Spleen (tissue), 11 donors: Measurements from ENCODE around the gene LCOR. TPM values are rescaled to one million over a fixed set of nuclear protein-coding genes. Genes with fewer than 3 reads are reported as not detected.

Experiments used
- DNase-seq: peaks from one replicate; pipeline ENCODE4 v3.0.0-alpha.2; 2020
- H3K27ac ChIP-seq, 8 donors: fragments of 200-600 bp; sonication (generic) in 7 of 8; 1 replicate in 4 of 8; 2 replicates in 4 of 8; pipeline versions ENCODE4 v1.5.0 to v1.8.0; 2016 to 2021; ENCODE audit warnings: inconsistent platforms in 4 of 8, mild to moderate bottlenecking in 4 of 8, moderate library complexity in 1 of 8
- H3K27me3 ChIP-seq, 7 donors: fragments of 200-600 bp; sonication (generic) in 6 of 7; replicated peaks in 1 of 7; 1 replicate in 4 of 7; 2 replicates in 3 of 7; pipeline versions ENCODE4 v1.5.0 to v1.8.0; 2016 to 2021; ENCODE audit warnings: inconsistent platforms in 3 of 7, mild to moderate bottlenecking in 1 of 7
- H3K36me3 ChIP-seq, 6 donors: fragments of 200-600 bp; sonication (generic) in 5 of 6; 1 replicate in 4 of 6; 2 replicates in 2 of 6; pipeline versions ENCODE4 v1.5.0 to v1.8.0; 2016 to 2021; ENCODE audit warnings: inconsistent platforms in 2 of 6
- H3K4me1 ChIP-seq, 6 donors: fragments of 200-600 bp; sonication (generic) in 5 of 6; 1 replicate in 3 of 6; 2 replicates in 3 of 6; pipeline versions ENCODE4 v1.5.0 to v1.8.0; 2016 to 2021; ENCODE audit warnings: inconsistent platforms in 3 of 6
- H3K4me3 ChIP-seq, 8 donors: fragments of 200-600 bp; sonication (generic) in 7 of 8; 1 replicate in 4 of 8; 2 replicates in 4 of 8; pipeline versions ENCODE4 v1.5.0 to v1.8.0; 2016 to 2021; ENCODE audit warnings: inconsistent platforms in 4 of 8, mild to moderate bottlenecking in 4 of 8, moderate library complexity in 2 of 8
- H3K9me3 ChIP-seq, 8 donors: fragments of 200-600 bp; sonication (generic) in 7 of 8; 1 replicate in 4 of 8; 2 replicates in 4 of 8; pipeline versions ENCODE4 v1.5.0 to v1.8.0; 2016 to 2021; ENCODE audit warnings: inconsistent platforms in 4 of 8
- POLR2A ChIP-seq, 3 donors: fragments of 450-650 bp; IDR thresholded peaks; one replicate each; pipeline ENCODE4 v1.5.1; 2017; ENCODE audit warnings: antibody characterized with exemption in 3 of 3, mild to moderate bottlenecking in 1 of 3
- POLR2AphosphoS5 ChIP-seq, 3 donors: sonication (generic); formaldehyde crosslinking; IDR thresholded peaks; one replicate each; pipeline ENCODE4 v1.5.1; 2017; ENCODE audit warnings: antibody characterized with exemption in 3 of 3
- WGBS, 5 donors: extraction: QIAGEN DNeasy Blood & Tissue Kit in 3 of 5; methylation state at CpG; one replicate each; pipeline versions ENCODE4 v1.1.5 to v1.1.7; 2013 to 2018; 5-methylcytosine and 5-hydroxymethylcytosine counted together
- intact Hi-C: fragments of 100-400 bp; cut with DNase I; formaldehyde crosslinking; loops from one replicate; pipeline ENCODE4 v1.15.0; 2023; ENCODE audit warnings: low total_unique reads
- polyA plus RNA-seq, 3 donors: library from polyadenylated mRNA; stranded (reverse); fragments of 200-250 nt; gene quantifications; one replicate each; pipeline ENCODE4 v1.2.1, GENCODE V29; 2013
- total RNA-seq, 7 donors: library from RNA; depleted of rRNA in 3 of 7; stranded (reverse); fragments of >200 nt in 3 of 7; fragmentation: NEBNext Ultra II Directional in 4 of 7; extraction: Animal tissue kit (Norgen Biotek cat#: 25700) in 4 of 7; gene quantifications; one replicate each; pipeline versions ENCODE4 v1.1.0 to v1.2.1, GENCODE V29; 2016 to 2021
- TF ChIP-seq, protein P1 (sequence below), 11 experiments: fragments of 200-600 bp in 7 of 11; fragments of 450-650 bp in 4 of 11; sonication (generic) in 4 of 11; IDR thresholded peaks in 8 of 11; conservative IDR thresholded peaks in 3 of 11; 1 replicate in 7 of 11; 2 replicates in 4 of 11; pipeline versions ENCODE4 v1.4.0 to v1.8.0; 2016 to 2021; ENCODE audit warnings: antibody characterized with exemption in 11 of 11, inconsistent platforms in 4 of 11, mild to moderate bottlenecking in 1 of 11
- donor health status: healthy with polysubstance abuse.
- donor health status: DM: no; HTN: no; CAD: no; lungs with moderate emphysema.
- donor health status: DM: no; HTN: no; CAD: no.
- donor health status: Bipolar disorder and iron deficiency.
- donor health status: healthy.
- donor health status: DM: no; HTN: no; CAD: no.
- donor health status: DM: yes; HTN: yes; CAD: no.

The LCOR gene
- total and polyA plus RNA-seq, 10 donors, result 2.2 to 105 (median 47.0) TPM

DNA sequence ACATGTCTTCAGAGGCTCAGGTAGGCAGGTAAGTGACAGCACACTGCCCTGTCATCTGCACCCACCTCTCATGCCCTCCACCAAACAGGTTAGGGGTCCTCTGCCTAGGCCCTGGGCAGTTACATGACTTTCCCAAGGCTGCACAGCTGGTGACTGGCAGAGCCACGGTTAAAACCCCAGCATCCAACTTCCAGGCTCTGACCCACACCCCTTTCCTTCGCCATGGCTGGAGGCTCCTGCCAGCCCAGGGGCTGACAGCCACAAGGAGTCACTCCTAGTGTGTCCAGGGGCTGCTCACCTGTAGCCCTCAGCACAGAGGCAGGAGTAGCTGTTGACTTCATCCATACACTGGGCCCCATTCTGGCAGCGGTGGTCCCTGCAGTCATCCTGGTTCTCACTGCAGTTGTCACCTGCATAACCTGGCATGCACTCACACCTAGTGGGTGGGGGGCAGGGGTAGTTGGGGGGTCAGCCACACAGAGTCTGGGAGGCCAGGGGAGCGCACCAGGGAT is 178.7 kb downstream of the LCOR start:
- Histone ChIP-seq H3K4me1 (no peaks in the 10 kb centered on the region), H3K9me3 (peaks cover 3 to 34% (median 28%) of the 10 kb centered on the region in 8 donors), H3K27me3 (no peaks in the 10 kb centered on the region), H3K4me3 (no peak overlapping the region), H3K36me3 (no peaks in the 10 kb centered on the region), H3K27ac (no peak overlapping the region)
- intact Hi-C loops, result no loop called here
- WGBS, 5 donors, result 85 to 93% (median 91%) methylated on average over 3 to 4 of the region's 4 CpGs
- DNase-seq, result no peak
- TF ChIP-seq POLR2AphosphoS5 (IDR thresholded peaks at IDR 0.05), result no peak
- TF ChIP-seq POLR2A (IDR thresholded peaks at IDR 0.05), result no peak
- TF ChIP-seq, protein P1, sequence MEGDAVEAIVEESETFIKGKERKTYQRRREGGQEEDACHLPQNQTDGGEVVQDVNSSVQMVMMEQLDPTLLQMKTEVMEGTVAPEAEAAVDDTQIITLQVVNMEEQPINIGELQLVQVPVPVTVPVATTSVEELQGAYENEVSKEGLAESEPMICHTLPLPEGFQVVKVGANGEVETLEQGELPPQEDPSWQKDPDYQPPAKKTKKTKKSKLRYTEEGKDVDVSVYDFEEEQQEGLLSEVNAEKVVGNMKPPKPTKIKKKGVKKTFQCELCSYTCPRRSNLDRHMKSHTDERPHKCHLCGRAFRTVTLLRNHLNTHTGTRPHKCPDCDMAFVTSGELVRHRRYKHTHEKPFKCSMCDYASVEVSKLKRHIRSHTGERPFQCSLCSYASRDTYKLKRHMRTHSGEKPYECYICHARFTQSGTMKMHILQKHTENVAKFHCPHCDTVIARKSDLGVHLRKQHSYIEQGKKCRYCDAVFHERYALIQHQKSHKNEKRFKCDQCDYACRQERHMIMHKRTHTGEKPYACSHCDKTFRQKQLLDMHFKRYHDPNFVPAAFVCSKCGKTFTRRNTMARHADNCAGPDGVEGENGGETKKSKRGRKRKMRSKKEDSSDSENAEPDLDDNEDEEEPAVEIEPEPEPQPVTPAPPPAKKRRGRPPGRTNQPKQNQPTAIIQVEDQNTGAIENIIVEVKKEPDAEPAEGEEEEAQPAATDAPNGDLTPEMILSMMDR (IDR thresholded peaks at IDR 0.05 in 8 of 11, conservative IDR thresholded peaks at IDR 0.05 in 3 of 11), result no peak

- Histone ChIP-seq H3K4me1 (peaks cover 0 to 2% (median 0%) of the 10 kb centered on the region in 6 donors), H3K4me3 (no peak overlapping the region), H3K27ac (no peak overlapping the region), H3K27me3 (no peaks in the 10 kb centered on the region), H3K9me3 (peaks cover 3 to 28% (median 24%) of the 10 kb centered on the region in 8 donors), H3K36me3 (no peaks in the 10 kb centered on the region)
- DNase-seq, result no peak
- intact Hi-C loops, result no loop called here
- TF ChIP-seq, protein P1 (IDR thresholded peaks at IDR 0.05 in 8 of 11, conservative IDR thresholded peaks at IDR 0.05 in 3 of 11), result no peak
- TF ChIP-seq POLR2A (IDR thresholded peaks at IDR 0.05), result no peak
- no peak for TF ChIP-seq POLR2AphosphoS5 (IDR thresholded peaks at IDR 0.05)
These were observed 179.3 kb downstream of the LCOR start for GRCh38 chr10:97011397-97011796.

DNA sequence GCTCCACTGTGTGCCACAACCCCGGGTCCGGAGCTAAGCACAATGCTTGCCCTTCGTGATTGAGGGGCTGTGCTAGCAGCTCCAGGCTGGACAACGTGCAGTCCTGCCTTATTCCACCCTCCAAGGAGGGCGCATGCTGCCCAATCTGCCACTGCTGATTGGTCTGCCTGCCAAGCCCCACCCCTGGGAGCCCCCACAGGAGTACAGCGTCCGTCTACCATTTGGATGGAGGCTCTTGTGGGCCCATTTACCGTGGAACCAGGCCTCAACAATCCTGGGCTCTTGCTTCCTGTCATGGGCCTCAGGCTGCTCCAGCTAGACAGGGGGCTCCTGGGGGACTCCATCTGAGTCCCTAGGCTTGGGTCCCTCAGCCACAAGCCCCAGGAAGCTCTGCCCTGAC is 180.4 kb downstream of the LCOR start:
- Histone ChIP-seq H3K27ac (no peak overlapping the region), H3K36me3 (no peaks in the 10 kb centered on the region), H3K4me1 (peaks cover 0 to 13% (median 0%) of the 10 kb centered on the region in 6 donors), H3K4me3 (no peak overlapping the region), H3K9me3 (peaks cover 1 to 17% (median 13%) of the 10 kb centered on the region in 8 donors), H3K27me3 (no peaks in the 10 kb centered on the region)
- 84 to 94% (median 92%) methylated on average over 5 to 8 of the region's 8 CpGs for WGBS, 5 donors
- intact Hi-C loops, result no loop called here
- no peak for DNase-seq
- no peak for TF ChIP-seq POLR2AphosphoS5 (IDR thresholded peaks at IDR 0.05)

GRCh38 chr10:97013568-97013967 is 181.5 kb downstream of the LCOR start:
- intact Hi-C loops, result no loop called here

More at GRCh38 chr10:97013568-97013967, 181.5 kb downstream of the LCOR start:
- Histone ChIP-seq H3K36me3 (no peaks in the 10 kb centered on the region), H3K9me3 (peaks cover 0 to 6% (median 2%) of the 10 kb centered on the region in 8 donors), H3K4me1 (peaks cover 0 to 13% (median 0%) of the 10 kb centered on the region in 6 donors), H3K27me3 (no peaks in the 10 kb centered on the region), H3K4me3 (no peak overlapping the region), H3K27ac (no peak overlapping the region)
- 78 to 97% (median 94%) methylated on average over 3 to 8 of the region's 8 CpGs for WGBS, 5 donors
- no peak for DNase-seq
- TF ChIP-seq, protein P1 (IDR thresholded peaks at IDR 0.05 in 8 of 11, conservative IDR thresholded peaks at IDR 0.05 in 3 of 11), result no peak
- no peak for TF ChIP-seq POLR2AphosphoS5 (IDR thresholded peaks at IDR 0.05)
- no peak for TF ChIP-seq POLR2A (IDR thresholded peaks at IDR 0.05)
